ENCODE data around the gene FBN2.
"Not testable (repeated sequence)": the region's sequence is repeated elsewhere in the genome, so short reads cannot be mapped to it uniquely, and the experiment has no call there.

Gene FBN2

GRCh38 chr5:128478386-128479368 lies 59.4 kb downstream of the FBN2 start:
- DNase-seq (ENCODE audit: low read depth, low spot score) = no peak

DNA sequence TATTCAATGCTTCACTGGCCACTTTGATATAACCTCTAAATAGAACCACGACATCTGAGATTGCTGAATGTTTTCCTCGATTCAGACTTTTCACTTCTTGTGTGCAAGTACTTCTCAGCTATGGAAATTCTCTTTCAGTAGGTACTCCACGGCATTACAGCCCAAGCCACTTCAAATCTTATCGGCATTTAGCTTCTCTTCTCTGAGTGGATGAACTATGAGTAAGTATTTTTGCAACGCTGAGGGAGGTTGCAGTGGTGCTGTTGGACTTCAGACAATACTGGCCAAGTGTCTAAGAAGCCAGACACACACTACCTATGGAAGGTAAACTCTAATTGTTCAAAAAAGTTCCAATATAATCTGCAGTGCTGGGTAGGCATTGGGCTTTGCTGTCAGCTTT lies 60.1 kb downstream of the FBN2 start:
- DNase-seq (ENCODE audit: low read depth, low spot score) = no peak

GRCh38 chr5:128475693-128476092 lies 62.4 kb downstream of the FBN2 start:
- DNase-seq (ENCODE audit: low read depth, low spot score) = no peak

DNA sequence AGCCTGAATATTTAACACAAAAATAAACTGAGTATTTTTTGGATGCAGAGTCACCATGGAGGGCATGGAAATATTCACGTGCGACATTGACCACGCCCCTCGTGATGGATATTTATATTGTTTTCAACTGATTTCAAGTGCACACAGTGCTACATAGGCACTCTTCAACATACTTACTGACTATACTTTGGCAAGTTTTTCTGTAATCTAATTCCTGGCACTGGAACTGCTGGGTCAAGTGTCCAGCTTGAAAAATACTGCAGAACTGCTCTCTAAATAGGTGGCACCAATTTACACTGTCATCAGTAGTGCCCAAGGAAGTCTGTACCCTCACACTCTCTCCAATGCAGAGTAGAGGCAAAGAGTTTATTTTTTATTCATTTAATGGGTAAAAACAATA lies 65.1 kb downstream of the FBN2 start:
- no peak for DNase-seq (ENCODE audit: low read depth, low spot score)

- no peak for DNase-seq (ENCODE audit: low read depth, low spot score)
These were observed 66.0 kb downstream of the FBN2 start for GRCh38 chr5:128472036-128472435.

DNA sequence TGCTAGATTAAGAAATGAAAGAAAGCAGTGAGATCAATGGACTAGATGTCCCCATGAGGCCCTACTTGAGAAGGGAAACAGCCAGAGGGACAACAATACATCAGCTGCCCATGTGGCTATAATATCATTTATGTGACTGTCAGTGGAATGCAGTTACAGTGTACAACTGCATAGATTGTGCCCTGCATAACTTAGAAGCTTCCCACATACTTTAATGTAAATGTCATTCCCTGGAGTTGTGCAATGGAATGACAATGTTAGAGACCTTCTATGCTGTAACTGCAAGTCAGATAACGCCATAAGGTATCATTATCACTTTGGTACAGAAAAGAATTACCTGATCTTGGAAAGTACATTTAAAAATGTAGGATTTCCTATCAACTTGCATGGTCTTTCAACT lies 67.4 kb downstream of the FBN2 start:
- DNase-seq (ENCODE audit: low read depth, low spot score) = no peak

- DNase-seq (ENCODE audit: low read depth, low spot score) = no peak
These were observed 68.1 kb downstream of the FBN2 start for GRCh38 chr5:128469912-128470311.

- no peak for DNase-seq (ENCODE audit: low read depth, low spot score)
These were observed 71.1 kb downstream of the FBN2 start for GRCh38 chr5:128466980-128467379.

GRCh38 chr5:128466554-128466953 lies 71.5 kb downstream of the FBN2 start:
- DNase-seq (ENCODE audit: low read depth, low spot score) = no peak

DNA sequence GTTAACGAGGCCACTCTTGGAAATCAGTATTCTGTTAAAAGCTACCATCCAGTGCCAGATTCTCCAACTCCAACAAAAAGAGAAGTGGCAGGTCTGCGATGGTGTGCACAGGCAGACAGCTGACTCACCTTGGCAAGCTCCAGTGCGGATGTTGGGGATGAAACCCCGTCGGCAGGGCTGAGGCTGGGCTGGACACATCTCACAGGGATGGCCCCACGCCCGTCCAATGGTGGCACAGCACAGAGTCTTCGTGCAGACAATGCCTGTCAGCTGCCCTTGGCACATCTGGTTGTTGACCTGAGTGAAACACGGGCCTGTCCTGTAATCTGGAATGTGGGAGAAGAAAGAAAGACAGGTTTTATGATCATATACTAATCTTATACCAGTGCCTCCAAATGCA lies 73.4 kb downstream of the FBN2 start:
- DNase-seq (ENCODE audit: low read depth, low spot score) = no peak

DNA sequence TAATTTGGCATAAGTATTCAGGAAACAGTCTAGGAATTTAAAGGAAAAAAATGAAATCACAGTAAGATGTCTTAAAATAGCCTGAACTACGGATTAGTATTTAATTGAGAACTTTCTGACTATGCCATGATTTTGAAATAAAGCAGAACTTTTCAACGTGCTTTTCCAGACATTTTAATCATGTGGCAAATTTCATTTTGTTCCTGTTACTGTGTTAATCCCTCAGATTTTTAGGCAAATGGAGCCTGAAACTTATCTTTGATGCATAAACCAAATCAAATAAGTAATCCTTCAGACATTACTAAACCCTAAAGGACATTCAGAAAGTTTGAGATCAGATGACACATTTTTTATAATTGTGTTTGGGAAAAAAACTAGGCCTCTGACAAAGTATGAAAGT lies 75.7 kb downstream of the FBN2 start:
- DNase-seq (ENCODE audit: low read depth, low spot score) = no peak

GRCh38 chr5:128457147-128457915 lies 80.7 kb downstream of the FBN2 start:
- not testable (repeated sequence) for DNase-seq (ENCODE audit: low read depth, low spot score)

DNA sequence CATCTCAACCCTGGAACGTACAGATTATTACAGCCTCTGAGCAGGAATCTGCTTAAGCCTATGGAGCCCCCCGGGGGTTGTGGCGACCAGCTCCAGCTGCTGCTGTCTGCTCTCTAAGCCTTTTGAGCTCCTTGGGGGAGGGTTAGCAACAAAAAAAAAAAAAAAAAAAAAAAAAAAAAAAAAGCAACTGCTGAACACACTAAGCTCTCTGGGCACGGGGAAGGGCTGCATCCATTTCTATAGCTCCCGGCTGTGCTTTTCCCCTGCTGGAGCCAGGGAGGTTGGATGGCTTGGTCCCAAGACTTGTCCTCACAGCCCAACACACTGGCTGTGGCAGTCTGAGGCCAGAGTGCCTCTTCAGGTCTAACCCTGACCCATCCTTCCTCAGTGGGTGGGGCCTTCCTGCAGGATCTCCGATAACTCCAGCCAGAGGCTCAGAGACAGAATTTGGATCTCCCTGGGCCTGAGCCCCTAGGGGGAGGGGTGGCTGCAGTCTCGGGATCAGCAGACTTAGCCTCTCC lies 82.1 kb downstream of the FBN2 start:
- no peak for DNase-seq (ENCODE audit: low read depth, low spot score)

DNA sequence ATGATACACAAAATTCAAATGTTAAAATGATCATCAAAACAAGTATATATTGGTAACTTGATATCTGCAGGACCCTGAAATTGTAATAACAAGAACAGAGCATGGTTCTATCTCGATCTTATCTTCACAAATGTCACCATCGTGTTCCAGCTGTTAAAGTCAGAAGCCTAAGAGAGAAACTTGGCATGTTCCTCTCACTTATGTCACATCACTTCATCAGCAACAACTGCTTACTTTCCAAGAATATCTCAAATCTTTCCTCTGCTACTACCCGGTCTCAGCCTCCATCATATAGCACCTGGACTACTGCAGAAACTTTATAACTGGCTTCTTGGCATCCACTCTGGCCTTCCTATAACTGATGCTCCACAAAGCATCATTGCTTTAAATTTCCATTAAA lies 84.9 kb downstream of the FBN2 start:
- DNase-seq (ENCODE audit: low read depth, low spot score) = no peak

DNA sequence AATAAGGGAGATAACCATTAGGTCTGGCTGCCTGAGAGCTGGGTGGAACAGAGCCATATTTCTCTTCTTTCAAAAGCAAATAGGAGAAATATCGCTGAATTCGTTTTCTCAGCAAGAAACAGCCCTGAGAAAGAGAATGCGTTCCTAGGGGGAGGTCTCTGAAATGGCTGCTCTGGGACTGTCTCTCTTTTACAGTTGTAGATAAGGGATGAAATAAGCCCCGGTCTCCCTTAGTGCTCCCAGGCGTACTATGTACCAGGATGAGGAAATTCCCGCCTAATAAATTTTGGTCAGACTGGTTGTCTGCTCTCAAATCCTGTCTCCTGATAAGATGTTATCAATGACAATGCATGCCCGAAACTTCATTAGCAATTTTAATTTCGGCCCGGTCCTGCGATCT lies 90.8 kb downstream of the FBN2 start:
- DNase-seq (ENCODE audit: low read depth, low spot score) = not testable (repeated sequence)

- no peak for DNase-seq (ENCODE audit: low read depth, low spot score)
These were observed 96.1 kb downstream of the FBN2 start for GRCh38 chr5:128441941-128442350.

DNA sequence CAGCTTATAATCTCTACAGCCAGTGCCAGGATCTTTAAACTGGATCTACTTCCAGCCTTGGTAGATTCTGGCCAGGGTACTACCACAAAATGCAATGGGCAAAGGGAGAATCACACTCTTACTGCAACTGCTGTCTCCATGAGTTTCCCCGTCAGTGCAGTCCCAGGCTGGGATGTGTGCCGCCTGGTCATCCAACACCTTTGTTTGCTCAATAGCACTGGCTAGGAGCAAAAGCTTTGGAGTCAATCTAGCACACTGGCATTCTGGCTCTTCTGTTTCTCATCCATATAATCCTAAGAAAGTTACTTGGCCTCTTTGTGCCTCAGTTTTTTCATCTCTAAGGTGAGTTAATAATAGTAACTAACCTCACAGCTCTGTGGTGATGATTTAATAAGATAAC lies 96.9 kb downstream of the FBN2 start:
- DNase-seq (ENCODE audit: low read depth, low spot score) = no peak

DNA sequence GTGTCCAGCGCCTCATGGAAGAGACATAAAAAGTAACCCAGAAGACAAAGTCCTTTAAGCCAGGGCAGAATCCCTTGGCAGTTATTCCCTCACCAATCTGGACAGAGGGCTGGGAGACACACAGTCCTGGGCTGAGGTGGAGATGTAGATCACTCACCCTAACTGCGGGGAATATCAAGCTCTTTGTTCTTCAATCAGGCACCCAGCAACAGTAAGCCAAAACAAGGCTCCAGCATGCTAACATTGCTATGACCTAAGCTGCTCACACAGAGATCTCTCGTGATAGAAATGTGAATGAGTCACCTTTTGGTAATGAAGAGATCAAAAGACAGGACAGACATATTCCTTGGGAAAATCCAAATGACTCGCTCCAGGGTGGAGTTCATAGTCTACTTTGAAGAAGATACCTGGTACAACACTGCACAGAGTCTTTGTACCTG lies 101.3 kb downstream of the FBN2 start:
- peak; percentile 25 for DNase-seq (ENCODE audit: low read depth, low spot score)

DNA sequence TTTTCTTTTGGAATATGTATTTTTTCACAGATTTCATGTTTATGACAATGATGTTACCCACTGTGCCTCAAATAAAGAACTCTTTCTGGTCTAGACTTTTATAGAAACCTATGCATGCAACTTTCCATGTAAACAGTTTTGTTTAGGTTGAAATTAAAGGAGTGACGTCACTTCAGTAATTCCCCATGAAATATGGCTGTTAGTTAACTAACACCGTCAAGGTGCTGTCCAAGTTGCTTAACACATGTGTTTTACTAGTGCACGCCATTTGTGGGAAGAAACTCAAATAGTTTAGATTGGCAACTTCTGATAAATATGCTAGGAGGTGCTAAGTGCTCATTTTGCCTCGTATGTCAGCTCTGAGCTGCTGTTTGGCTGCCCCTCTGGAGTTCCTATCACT lies 102.2 kb downstream of the FBN2 start:
- DNase-seq (ENCODE audit: low read depth, low spot score) = no peak

- no peak for DNase-seq (ENCODE audit: low read depth, low spot score)
These were observed 103.1 kb downstream of the FBN2 start for GRCh38 chr5:128434993-128435392.

- DNase-seq (ENCODE audit: low read depth, low spot score) = no peak
These were observed 105.1 kb downstream of the FBN2 start for GRCh38 chr5:128432913-128433440.

- DNase-seq (ENCODE audit: low read depth, low spot score) = no peak
These were observed 110.1 kb downstream of the FBN2 start for GRCh38 chr5:128427921-128428320.
